Mucosa of descending colon (tissue), 3 donors: ENCODE results near the gene CFAP157. TPM values are rescaled to one million over a fixed set of nuclear protein-coding genes. Genes with fewer than 3 reads are reported as not detected.

Source experiments
- ATAC-seq: fragments of 200-7000 bp; cut with Tn5 transposase; one replicate; pipeline ENCODE4 v1.9.1; 2020; ENCODE audit warnings: mild to moderate bottlenecking, moderate library complexity
- DNase-seq, 3 donors: peaks; one replicate each; pipeline ENCODE4 v3.0.0-alpha.2; 2020
- H3K36me3 ChIP-seq: fragments of 200-600 bp; one replicate; pipeline ENCODE4 v1.8.0; 2021; ENCODE audit warnings: low read depth, mild to moderate bottlenecking
- H3K4me1 ChIP-seq: fragments of 200-600 bp; one replicate; pipeline ENCODE4 v1.8.0; 2021; ENCODE audit warnings: low read depth, mild to moderate bottlenecking
- H3K4me3 ChIP-seq: fragments of 200-600 bp; one replicate; pipeline ENCODE4 v1.8.0; 2021; ENCODE audit warnings: mild to moderate bottlenecking
- H3K9me3 ChIP-seq: fragments of 200-600 bp; one replicate; pipeline ENCODE4 v1.8.0; 2021; ENCODE audit warnings: mild to moderate bottlenecking
- intact Hi-C, 2 donors: fragments of 100-400 bp; cut with DNase I in 1 of 2; cut with micrococcal nuclease in 1 of 2; formaldehyde crosslinking; loops; one replicate each; pipeline versions ENCODE4 v1.11.0 to v1.11.1; 2022; cut with DNase I, micrococcal nuclease
- total RNA-seq, 3 donors: library from RNA; stranded (reverse); fragmentation: NEBNext Ultra II Directional in 2 of 3; extraction: Animal tissue kit (Norgen Biotek cat#: 25700) in 2 of 3; gene quantifications; one replicate each; pipeline versions ENCODE4 v1.2.1 to v1.2.4, GENCODE V29; 2021 to 2023
- TF ChIP-seq, protein P1 (sequence below): fragments of 200-600 bp; IDR thresholded peaks from one replicate; pipeline ENCODE4 v1.8.0; 2022; ENCODE audit warnings: antibody characterized with exemption, mild to moderate bottlenecking
- donor health status: DM: no; HTN: no; CAD: no; lungs with moderate emphysema.
- donor health status: DM: no; HTN: no; CAD: no.
- donor health status: DM: no; HTN: yes; CAD: no.

The CFAP157 gene
- total RNA-seq, 3 donors from 2014 or later = 0.12 to 0.28 TPM; not detected in 1

DNA sequence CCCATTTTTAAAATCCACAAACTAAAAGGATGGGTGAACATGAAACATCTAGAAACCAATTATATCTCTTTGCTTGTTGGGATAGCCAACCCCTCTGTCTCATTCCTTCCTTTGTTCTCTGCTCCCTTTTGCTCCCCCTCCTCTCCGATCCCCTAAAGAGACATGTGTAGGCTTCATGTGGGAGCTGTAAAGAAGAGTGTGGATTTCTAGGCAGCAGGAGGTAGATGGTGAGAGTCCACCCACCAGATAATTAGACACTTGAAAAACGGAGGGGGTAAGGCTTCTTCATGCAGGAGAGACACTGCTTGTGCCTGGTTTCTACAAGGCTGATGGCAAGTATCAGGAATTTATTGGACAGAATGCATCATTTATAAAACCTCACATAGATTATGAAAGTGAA, 27.3 kb upstream of the CFAP157 start:
- TF ChIP-seq, protein P1, sequence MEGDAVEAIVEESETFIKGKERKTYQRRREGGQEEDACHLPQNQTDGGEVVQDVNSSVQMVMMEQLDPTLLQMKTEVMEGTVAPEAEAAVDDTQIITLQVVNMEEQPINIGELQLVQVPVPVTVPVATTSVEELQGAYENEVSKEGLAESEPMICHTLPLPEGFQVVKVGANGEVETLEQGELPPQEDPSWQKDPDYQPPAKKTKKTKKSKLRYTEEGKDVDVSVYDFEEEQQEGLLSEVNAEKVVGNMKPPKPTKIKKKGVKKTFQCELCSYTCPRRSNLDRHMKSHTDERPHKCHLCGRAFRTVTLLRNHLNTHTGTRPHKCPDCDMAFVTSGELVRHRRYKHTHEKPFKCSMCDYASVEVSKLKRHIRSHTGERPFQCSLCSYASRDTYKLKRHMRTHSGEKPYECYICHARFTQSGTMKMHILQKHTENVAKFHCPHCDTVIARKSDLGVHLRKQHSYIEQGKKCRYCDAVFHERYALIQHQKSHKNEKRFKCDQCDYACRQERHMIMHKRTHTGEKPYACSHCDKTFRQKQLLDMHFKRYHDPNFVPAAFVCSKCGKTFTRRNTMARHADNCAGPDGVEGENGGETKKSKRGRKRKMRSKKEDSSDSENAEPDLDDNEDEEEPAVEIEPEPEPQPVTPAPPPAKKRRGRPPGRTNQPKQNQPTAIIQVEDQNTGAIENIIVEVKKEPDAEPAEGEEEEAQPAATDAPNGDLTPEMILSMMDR = no peak
- DNase-seq (no peak), ATAC-seq (no peak)
- Histone ChIP-seq H3K4me1 (no peaks in the 10 kb centered on the region), H3K4me3 (no peak overlapping the region), H3K9me3 (no peaks in the 10 kb centered on the region), H3K36me3 (no peaks in the 10 kb centered on the region)
- intact Hi-C loops = no loop called here

DNA sequence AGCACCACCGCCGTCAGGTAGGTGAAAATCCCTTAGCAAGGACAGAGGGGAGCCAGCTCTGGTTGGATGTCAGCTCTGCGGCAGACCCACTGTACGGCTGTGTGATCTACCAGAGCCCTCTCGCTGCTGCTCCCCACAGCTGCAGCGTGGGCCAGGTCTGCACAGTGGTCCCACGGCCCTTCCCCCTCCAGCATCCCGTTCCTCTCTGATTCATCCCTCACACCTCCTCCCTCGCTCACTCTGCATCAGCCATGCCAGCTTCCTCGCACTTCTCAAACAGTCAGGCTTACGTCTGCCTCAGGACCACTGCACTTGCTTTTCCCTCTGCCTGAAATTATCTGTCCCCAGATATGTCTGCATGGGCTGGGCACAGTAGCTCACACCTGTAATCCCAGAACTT, 26.6 kb upstream of the CFAP157 start:
- ATAC-seq (no peak), DNase-seq (no peak)
- Histone ChIP-seq H3K36me3 (no peaks in the 10 kb centered on the region), H3K9me3 (no peaks in the 10 kb centered on the region), H3K4me1 (no peaks in the 10 kb centered on the region), H3K4me3 (no peak overlapping the region)
- TF ChIP-seq, protein P1 = no peak
- intact Hi-C loops = no loop called here

DNA sequence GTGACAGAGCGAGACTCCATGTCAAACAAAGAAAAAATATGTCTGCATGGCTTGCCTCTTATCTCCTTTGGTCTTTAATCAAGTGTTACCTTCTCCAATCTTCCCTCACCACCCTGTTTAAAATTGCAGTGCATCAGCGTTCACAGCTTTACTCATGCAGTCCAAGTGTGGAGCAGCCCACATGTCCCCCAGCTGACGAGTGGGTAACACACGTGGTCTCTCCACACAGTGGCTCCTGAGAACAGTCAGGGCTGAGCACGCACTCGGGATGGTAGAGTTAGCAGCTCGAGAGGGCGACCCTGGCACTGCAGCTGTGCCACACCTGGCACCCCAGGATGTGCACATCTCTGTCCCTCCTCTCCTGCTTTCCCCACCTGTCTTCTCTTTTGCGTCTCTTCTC, 25.9 kb upstream of the CFAP157 start:
- DNase-seq = no peak
- no peaks in the 10 kb centered on the region for H3K36me3 ChIP-seq
- intact Hi-C loops = no loop called here

DNA sequence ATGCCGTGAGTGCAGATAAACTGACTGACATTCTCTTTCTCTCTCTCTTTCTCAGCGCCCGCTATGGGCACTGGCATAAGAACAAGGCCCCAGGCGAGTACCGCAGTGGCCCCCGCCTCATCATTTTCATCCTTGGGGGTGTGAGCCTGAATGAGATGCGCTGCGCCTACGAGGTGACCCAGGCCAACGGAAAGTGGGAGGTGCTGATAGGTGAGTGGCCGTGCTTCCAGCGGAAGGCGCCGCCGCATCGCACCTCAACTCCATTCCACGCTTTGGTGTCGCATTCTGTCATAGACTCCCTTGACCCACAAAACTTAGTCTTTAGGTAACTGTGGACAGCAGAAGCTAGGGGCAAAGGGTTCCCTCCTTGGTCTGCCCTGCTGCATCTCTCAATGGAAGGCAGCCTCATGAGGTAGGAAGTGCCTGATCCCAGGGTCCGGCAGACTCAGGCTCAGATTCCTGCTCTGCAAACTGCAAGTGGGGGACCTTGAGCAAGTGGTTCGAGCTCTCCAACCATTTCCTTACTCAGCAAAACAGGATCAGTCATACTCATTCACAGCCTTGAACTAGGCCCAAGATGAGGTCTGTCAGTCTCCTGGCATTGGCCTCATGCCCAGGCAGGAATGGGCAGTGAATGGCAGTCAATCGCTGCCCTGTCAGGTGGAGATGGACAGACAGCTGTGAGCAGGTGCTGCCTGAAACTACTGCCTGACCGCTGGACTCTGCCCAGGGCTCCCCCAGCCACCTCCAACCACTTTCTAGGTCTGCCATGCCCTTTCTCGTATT, 24.2 kb upstream of the CFAP157 start:
- DNase-seq = no peak
- ATAC-seq = no peak
- no peak overlapping the region for H3K4me3 ChIP-seq
- no peaks in the 10 kb centered on the region for H3K36me3 ChIP-seq
- no peaks in the 10 kb centered on the region for H3K4me1 ChIP-seq
- TF ChIP-seq, protein P1 = no peak
- no peaks in the 10 kb centered on the region for H3K9me3 ChIP-seq
- intact Hi-C loops = no loop called here

More for the DNA sequence above, 25.9 kb upstream of the CFAP157 start:
- TF ChIP-seq, protein P1 = no peak
- ATAC-seq = no peak
- no peak overlapping the region for H3K4me3 ChIP-seq
- H3K9me3 ChIP-seq = no peaks in the 10 kb centered on the region
- no peaks in the 10 kb centered on the region for H3K4me1 ChIP-seq

DNA sequence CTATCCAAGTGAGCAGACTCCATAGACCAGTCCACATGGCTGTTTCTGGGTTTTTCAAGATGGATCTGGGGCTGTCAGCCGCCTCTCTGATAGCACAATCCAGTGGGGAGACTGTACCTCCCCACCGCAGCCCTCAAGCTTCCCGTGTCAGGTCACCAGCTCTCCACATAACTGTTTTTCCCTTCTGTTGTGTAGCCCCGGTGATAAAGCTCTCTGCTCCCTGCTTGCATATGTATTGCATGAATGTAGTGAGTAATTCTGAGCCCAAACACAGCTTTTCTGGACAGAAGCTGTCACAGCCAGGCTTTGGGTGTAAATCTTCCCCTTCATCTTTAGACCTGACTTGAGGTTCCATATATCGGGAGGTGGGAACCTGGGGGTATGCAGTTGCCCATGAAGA, 23.1 kb upstream of the CFAP157 start:
- intact Hi-C loops = no loop called here
- ATAC-seq = no peak
- Histone ChIP-seq H3K36me3 (no peaks in the 10 kb centered on the region), H3K4me3 (no peak overlapping the region), H3K9me3 (no peaks in the 10 kb centered on the region), H3K4me1 (no peaks in the 10 kb centered on the region)
- TF ChIP-seq, protein P1 = no peak
- DNase-seq = no peak
